ENCODE data around the gene EMILIN3. TPM values are rescaled to one million over a fixed set of nuclear protein-coding genes. Genes with fewer than 3 reads are reported as not detected.

Gene EMILIN3
- total and polyA plus RNA-seq, 2 donors (not counting 3 experiments of a cell fraction or from before 2014, with no cell fraction given): 0.15 TPM; not detected in 1

DNA sequence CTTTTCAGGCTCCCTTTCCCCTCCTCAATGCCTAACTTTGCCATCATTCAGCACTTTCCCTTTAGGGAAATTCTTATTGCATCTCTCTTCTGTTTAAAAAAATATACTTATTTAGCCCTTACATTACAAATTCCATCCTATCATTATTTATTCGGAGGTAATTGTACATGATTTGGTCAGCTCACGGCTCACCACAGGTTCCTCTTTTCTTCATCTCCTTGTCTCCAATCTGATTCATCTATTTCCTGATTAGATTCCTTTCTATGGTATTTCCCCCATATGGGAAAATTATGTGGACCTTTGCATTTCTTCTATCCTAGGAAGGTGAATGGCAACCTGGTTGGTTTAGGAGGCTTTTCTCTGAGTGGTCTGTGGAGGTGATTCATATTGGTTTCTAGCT lies 12.9 kb upstream of the EMILIN3 start:
- no peak overlapping the region for H3K4me2 ChIP-seq (ENCODE audit: insufficient read depth, low read length)
- DNase-seq (ENCODE audit: low read depth, low spot score) (no peak), FAIRE-seq (no peak)
- no peak overlapping the region for H2AFZ ChIP-seq (ENCODE audit: low read depth, low read length)
- intact Hi-C loops (cut with micrococcal nuclease): no loop called here
- no peaks in the 10 kb centered on the region for H3K9me3 ChIP-seq (replicated peaks; ENCODE audit: control insufficient read depth, insufficient read depth, low read length)
- POLR2A ChIA-PET: no interaction called here
- BruUV-seq (replicated peaks): no TSS peak
- CTCF ChIA-PET: interaction anchor here (0.6 kb wide), 1 partner anchor 21 kb away, joined by 4 read pairs; no protein-coding TSS in a partner anchor
- no peak overlapping the region for H3K9ac ChIP-seq (replicated peaks; ENCODE audit: extremely low read depth, insufficient read depth, low read length)
- peaks cover 2 to 6% of the 10 kb centered on the region in 2 experiments for H3K27me3 ChIP-seq (ENCODE audit: control insufficient read depth in 2 of 2, insufficient read depth in 2 of 2, low read length in 2 of 2)
- TF ChIP-seq POLR2A (IDR thresholded peaks at IDR 0.05; ENCODE audit: low read depth, low read length) (no peak), FOS (IDR thresholded peaks at IDR 0.05; ENCODE audit: borderline replicate concordance, insufficient read depth, low read length) (no peak), MAX (IDR thresholded peaks at IDR 0.05; ENCODE audit: insufficient read depth, insufficient read length) (no peak), MYC (IDR thresholded peaks at IDR 0.05; ENCODE audit: low read depth, low read length) (no peak), CTCF (IDR thresholded peaks at IDR 0.05; ENCODE audit: extremely low read depth in 1 of 2, insufficient read depth in 1 of 2, low read depth in 1 of 2, low read length in 2 of 2) (no peak), POLR2AphosphoS5 (IDR thresholded peaks at IDR 0.05; ENCODE audit: insufficient read depth, low read depth, low read length) (no peak), EZH2 (IDR thresholded peaks at IDR 0.05; ENCODE audit: borderline replicate concordance, low read depth, low read length, severe bottlenecking) (no peak), JUN (IDR thresholded peaks at IDR 0.05; ENCODE audit: borderline replicate concordance, insufficient read depth, insufficient read length, low read depth) (no peak), GATA2 (IDR thresholded peaks at IDR 0.05; ENCODE audit: insufficient read depth, insufficient read length, low read depth, low read length) (no peak)
- no peaks in the 10 kb centered on the region for H3K79me2 ChIP-seq (ENCODE audit: control insufficient read depth, insufficient read depth, low read length)
- no peaks in the 10 kb centered on the region for H3K4me1 ChIP-seq (ENCODE audit: control insufficient read depth, extremely low read depth, insufficient read depth, low read length)
- H3K9me1 ChIP-seq (replicated peaks; ENCODE audit: control insufficient read depth, extremely low read depth, insufficient read depth, low read length): no peaks in the 10 kb centered on the region
- H3K36me3 ChIP-seq (ENCODE audit: control insufficient read depth in 2 of 2, extremely low read depth in 1 of 2, insufficient read depth in 2 of 2, low read length in 2 of 2): no peaks in the 10 kb centered on the region
- H3K4me3 ChIP-seq (replicated peaks in 1 of 3; ENCODE audit: insufficient read depth in 1 of 3, low read depth in 1 of 3, low read length in 3 of 3): no peak overlapping the region
- dilution Hi-C loops (cut with MboI; ENCODE audit: extremely low pct_ligation_motif_present, low sequenced_read_pairs): no loop called here
- no peaks in the 10 kb centered on the region for H4K20me1 ChIP-seq (replicated peaks; ENCODE audit: control insufficient read depth, extremely low read depth, insufficient read depth, low read length)
- no peak overlapping the region for H3K27ac ChIP-seq (ENCODE audit: insufficient read depth, low read depth, low read length)
